H1 (cell line): ENCODE measurements around the gene PREX1. TPM values are rescaled to one million over a fixed set of nuclear protein-coding genes. Genes with fewer than 3 reads are reported as not detected.

Source experiments
- CTCF ChIA-PET: fragments of 300-600 bp; sonication (Branson Sonifier 250); formaldehyde crosslinking; loops from one replicate; lab custom pipeline; 2021; ENCODE audit not compliant: partially characterized antibody; lab: Charles Lee
- POLR2A ChIA-PET: fragments of 300-600 bp; sonication (Branson Sonifier 250); formaldehyde crosslinking; loops from one replicate; lab custom pipeline; 2021; ENCODE audit warnings: inconsistent platforms; ENCODE audit not compliant: partially characterized antibody; lab: Charles Lee
- DNase-seq, 2 experiments: peaks; one replicate each; pipeline versions ENCODE4 v3.0.0 to v3.0.0-alpha.2; 2010 to 2022; ENCODE audit warnings: low spot score in 2 of 2, low read depth in 1 of 2, mixed read lengths in 1 of 2
- FAIRE-seq: peaks from 2 replicates; lab custom pipeline; 2011; peaks lifted over from hg19 to GRCh38; lab: Jason Lieb, UNC
- H2AFZ ChIP-seq: 2 replicates; pipeline ENCODE4 v1.8.1; 2012; ENCODE audit warnings: low read length, inconsistent platforms
- H2AK5ac ChIP-seq: 2 replicates; pipeline ENCODE4 v1.6.1; 2013; ENCODE audit warnings: low read depth, low read length
- H2BK120ac ChIP-seq: replicated peaks from 2 replicates; pipeline ENCODE3; 2013; ENCODE audit warnings: low read depth, low read length, inconsistent platforms
- H2BK12ac ChIP-seq: 2 replicates; pipeline ENCODE4 v1.6.1; 2013; ENCODE audit warnings: low read depth, low read length
- H2BK15ac ChIP-seq: 2 replicates; pipeline ENCODE4 v1.6.1; 2013; ENCODE audit warnings: low read length
- H2BK20ac ChIP-seq: 2 replicates; pipeline ENCODE4 v1.6.1; 2013; ENCODE audit warnings: low read length
- H2BK5ac ChIP-seq: 2 replicates; pipeline ENCODE4 v1.6.1; 2013; ENCODE audit warnings: low read depth, low read length
- H3K14ac ChIP-seq: 2 replicates; pipeline ENCODE4 v1.6.1; 2013; ENCODE audit warnings: inconsistent platforms; ENCODE audit not compliant: insufficient read length
- H3K18ac ChIP-seq: 2 replicates; pipeline ENCODE4 v1.6.1; 2013; ENCODE audit warnings: low read length; ENCODE audit errors: extremely low read depth
- H3K23ac ChIP-seq: 2 replicates; pipeline ENCODE4 v1.6.1; 2013; ENCODE audit warnings: inconsistent platforms; ENCODE audit not compliant: insufficient read length
- H3K23me2 ChIP-seq: 2 replicates; pipeline ENCODE4 v1.6.1; 2013; ENCODE audit warnings: low read depth, low read length
- H3K27ac ChIP-seq: 2 replicates; pipeline ENCODE4 v1.6.1; 2011; ENCODE audit warnings: low read depth, low read length, inconsistent platforms
- H3K27me3 ChIP-seq, 4 experiments: replicated peaks in 1 of 4; 1 replicate in 1 of 4; 2 replicates in 3 of 4; pipeline versions ENCODE4 v1.6.1 to v1.8.1; 2011 to 2013; ENCODE audit warnings: low read length in 3 of 4, mild to moderate bottlenecking in 3 of 4, inconsistent platforms in 2 of 4, mixed read lengths in 2 of 4, moderate library complexity in 1 of 4; ENCODE audit not compliant: control insufficient read depth in 3 of 4, insufficient read depth in 3 of 4; ENCODE audit errors: extremely low read depth in 1 of 4
- H3K36me3 ChIP-seq, 4 experiments: 2 replicates each; pipeline versions ENCODE4 v1.6.1 to v1.8.1; 2011 to 2013; ENCODE audit warnings: mild to moderate bottlenecking in 4 of 4, low read length in 3 of 4, moderate library complexity in 2 of 4, control low read depth in 1 of 4, inconsistent platforms in 1 of 4; ENCODE audit not compliant: insufficient read depth in 4 of 4, control insufficient read depth in 2 of 4
- H3K4ac ChIP-seq: replicated peaks from 2 replicates; pipeline ENCODE3; 2013; ENCODE audit warnings: low read length, low read depth, mixed read lengths, inconsistent platforms; ENCODE audit not compliant: insufficient read length
- H3K4me1 ChIP-seq, 4 experiments: replicated peaks in 1 of 4; 1 replicate in 1 of 4; 2 replicates in 3 of 4; pipeline versions ENCODE4 v1.6.1 to v1.8.1; 2011 to 2013; ENCODE audit warnings: low read length in 3 of 4, inconsistent platforms in 2 of 4, mixed read lengths in 1 of 4; ENCODE audit not compliant: insufficient read depth in 4 of 4, control insufficient read depth in 3 of 4
- H3K4me2 ChIP-seq, 2 experiments: 2 replicates each; pipeline versions ENCODE4 v1.6.1 to v1.8.1; 2011 to 2013; ENCODE audit warnings: low read depth in 2 of 2, low read length in 2 of 2, control low read depth in 1 of 2, inconsistent platforms in 1 of 2, mild to moderate bottlenecking in 1 of 2; ENCODE audit not compliant: insufficient read depth in 1 of 2
- H3K4me3 ChIP-seq, 4 experiments: fragments of 200-600, 300-600 bp in 1 of 4; sonication (generic), shearing (Covaris generic), sonication (Bioruptor Twin) in 1 of 4; 2 replicates each; pipeline versions ENCODE4 v1.5.1 to v1.8.1; 2011 to 2016; ENCODE audit warnings: low read length in 4 of 4, low read depth in 3 of 4, control low read depth in 2 of 4, inconsistent platforms in 2 of 4, mild to moderate bottlenecking in 2 of 4, mixed read lengths in 1 of 4, moderate library complexity in 1 of 4; ENCODE audit not compliant: insufficient read depth in 2 of 4; ENCODE audit errors: extremely low read depth in 1 of 4
- H3K56ac ChIP-seq: replicated peaks from 2 replicates; pipeline ENCODE3; 2013; ENCODE audit warnings: low read depth, mild to moderate bottlenecking, mixed read lengths, low read length, inconsistent platforms; ENCODE audit not compliant: insufficient read length
- H3K79me1 ChIP-seq: 2 replicates; pipeline ENCODE4 v1.6.1; 2013; ENCODE audit warnings: low read depth, low read length, control low read depth
- H3K79me2 ChIP-seq, 2 experiments: 2 replicates each; pipeline versions ENCODE4 v1.6.1 to v1.8.1; 2012 to 2013; ENCODE audit warnings: low read length in 2 of 2, mild to moderate bottlenecking in 2 of 2, inconsistent platforms in 1 of 2; ENCODE audit not compliant: insufficient read depth in 2 of 2, control insufficient read depth in 1 of 2
- H3K9ac ChIP-seq, 4 experiments: replicated peaks in 1 of 4; 1 replicate in 1 of 4; 2 replicates in 3 of 4; pipeline versions ENCODE4 v1.6.1 to v1.8.1; 2011 to 2013; ENCODE audit warnings: low read depth in 3 of 4, low read length in 3 of 4, control low read depth in 2 of 4, mild to moderate bottlenecking in 2 of 4, moderate library complexity in 2 of 4, inconsistent platforms in 1 of 4; ENCODE audit errors: extremely low read depth in 1 of 4
- H3K9me3 ChIP-seq, 2 experiments: 2 replicates each; pipeline versions ENCODE4 v1.6.1 to v1.8.1; 2012 to 2013; ENCODE audit warnings: mild to moderate bottlenecking in 2 of 2, moderate library complexity in 2 of 2, control low read depth in 1 of 2, inconsistent platforms in 1 of 2, low read depth in 1 of 2, low read length in 1 of 2, mixed read lengths in 1 of 2; ENCODE audit not compliant: insufficient read depth in 2 of 2
- H4K20me1 ChIP-seq, 2 experiments: replicated peaks in 1 of 2; 2 replicates each; pipeline versions ENCODE3 to v1.8.1; 2011 to 2013; ENCODE audit warnings: inconsistent platforms in 2 of 2, low read length in 2 of 2, mild to moderate bottlenecking in 1 of 2; ENCODE audit not compliant: insufficient read depth in 2 of 2, control insufficient read depth in 1 of 2
- H4K5ac ChIP-seq: 2 replicates; pipeline ENCODE4 v1.6.1; 2013; ENCODE audit warnings: low read length, low read depth, mixed read lengths, inconsistent platforms; ENCODE audit not compliant: insufficient read length
- H4K8ac ChIP-seq: 2 replicates; pipeline ENCODE4 v1.8.0; 2013; ENCODE audit warnings: mild to moderate bottlenecking, moderate library complexity, low read length, inconsistent platforms; ENCODE audit not compliant: insufficient read depth; ENCODE audit errors: extremely low read depth
- H4K91ac ChIP-seq: replicated peaks from 2 replicates; pipeline ENCODE3; 2013; ENCODE audit warnings: low read length, mixed read lengths, inconsistent platforms; ENCODE audit not compliant: insufficient read length
- CHD1 ChIP-seq: IDR thresholded peaks from 2 replicates; pipeline ENCODE4 v1.6.1; 2012; ENCODE audit warnings: low read depth, low read length, improper control_type of control experiment
- CTBP2 ChIP-seq: IDR thresholded peaks from 2 replicates; pipeline ENCODE4 v1.7.0; 2011; ENCODE audit warnings: borderline replicate concordance, mild to moderate bottlenecking, moderate library complexity, mixed read lengths, low read length; ENCODE audit not compliant: insufficient read depth, insufficient read length
- E2F6 ChIP-seq: IDR thresholded peaks from 2 replicates; pipeline ENCODE4 v1.6.1; 2012; ENCODE audit warnings: inconsistent platforms
- MAFK ChIP-seq: IDR thresholded peaks from 2 replicates; pipeline ENCODE4 v1.6.1; 2012; ENCODE audit warnings: low read depth, mild to moderate bottlenecking, improper control_type of control experiment, low read length
- WGBS, 2 experiments: shearing (Covaris generic) in 1 of 2; methylation state at CpG; one replicate each; pipeline versions ENCODE4 v1.1.6 to v1.1.7; 2013 to 2015; ENCODE audit warnings: low lambda C conversion rate in 2 of 2, mixed read lengths in 2 of 2, inconsistent platforms in 1 of 2, low coverage in 1 of 2, missing lambda C conversion rate in 1 of 2; ENCODE audit not compliant: insufficient replicate concordance in 2 of 2, insufficient coverage in 1 of 2, insufficient read length in 1 of 2; ENCODE audit errors: extremely low coverage in 1 of 2, missing lambda C conversion rate in 1 of 2; 5-methylcytosine and 5-hydroxymethylcytosine counted together
- polyA plus RNA-seq, 7 experiments: library from polyadenylated mRNA; depleted of rRNA in 3 of 7; stranded (reverse) in 5 of 7; unstranded in 2 of 7; fragments of >200 nt in 5 of 7; fragments of 200-250 nt in 2 of 7; gene quantifications; 1 replicate in 5 of 7; 2 replicates in 1 of 7; 4 replicates in 1 of 7; pipeline versions ENCODE4 v1.2.1 to v1.2.3, GENCODE V29; 2011 to 2013; ENCODE audit warnings: missing spikeins in 2 of 7, mixed read lengths in 2 of 7
- total RNA-seq: library from RNA; stranded (reverse); fragmentation: NEBNext Ultra II Directional; extraction: Animal tissue kit (Norgen Biotek cat#: 25700); gene quantifications from 2 replicates; pipeline ENCODE4 v1.2.1, GENCODE V29; 2021

PREX1 gene
- total and polyA plus RNA-seq, 2 of the 8 experiments (the other 6 are each of a cell fraction or from before 2014, with no cell fraction given), result 10.7 to 12.8 TPM

- no peak overlapping the region for H2BK20ac ChIP-seq
- no peak overlapping the region for H3K14ac ChIP-seq
- FAIRE-seq (no peak), DNase-seq (no peak)
- no peak overlapping the region for H2BK120ac ChIP-seq
- no peaks in the 10 kb centered on the region; a peak in 1 of 8 replicates for H3K36me3 ChIP-seq
- no peak overlapping the region for H2BK5ac ChIP-seq
- no peaks in the 10 kb centered on the region for H3K27me3 ChIP-seq
- no peak overlapping the region for H4K91ac ChIP-seq
- no peak overlapping the region for H3K4me3 ChIP-seq
- no peak overlapping the region for H3K56ac ChIP-seq
- 90% methylated on average over 3 of the region's 3 CpGs; no CpG with 5 or more reads in 1 of the 2 experiments for WGBS, 2 experiments
- H3K27ac ChIP-seq, result no peak overlapping the region
- no peak overlapping the region for H2BK12ac ChIP-seq
- H2AFZ ChIP-seq, result no peak overlapping the region
- no peak overlapping the region for H3K18ac ChIP-seq
- no peak overlapping the region for H3K9ac ChIP-seq
- H4K20me1 ChIP-seq, result no peaks in the 10 kb centered on the region
- no peak overlapping the region for H4K8ac ChIP-seq
- no peaks in the 10 kb centered on the region for H3K9me3 ChIP-seq
- H3K23me2 ChIP-seq, result no peaks in the 10 kb centered on the region; the same call in 1 of the 2 replicates
- peaks cover 0 to 1% (median 0%) of the 10 kb centered on the region in 4 experiments; a peak in 1 of 7 replicates for H3K4me1 ChIP-seq
- no peaks in the 10 kb centered on the region for H3K79me2 ChIP-seq
- H3K23ac ChIP-seq, result no peak overlapping the region
- H4K5ac ChIP-seq, result no peak overlapping the region
- H3K4ac ChIP-seq, result no peak overlapping the region
- no peak overlapping the region for H3K4me2 ChIP-seq
- H2BK15ac ChIP-seq, result no peak overlapping the region
- H2AK5ac ChIP-seq, result no peak overlapping the region
- H3K79me1 ChIP-seq, result no peaks in the 10 kb centered on the region
- POLR2A ChIA-PET, result interaction anchor here (1.4 kb wide), 1 partner anchor 8 kb away, joined by 3 read pairs; no protein-coding TSS in a partner anchor
- CTCF ChIA-PET, result interaction anchor here (2.3 kb wide), 1 partner anchor 17 kb away, joined by 14 read pairs; no protein-coding TSS in a partner anchor
- TF ChIP-seq CHD1 (no peak), MAFK (no peak), E2F6 (no peak), CTBP2 (no peak)
Observed at GRCh38 chr20:48674461-48674860, 153.3 kb downstream of the PREX1 start.
